Measurements from ENCODE around the gene YIPF7. TPM values are rescaled to one million over a fixed set of nuclear protein-coding genes. Genes with fewer than 3 reads are reported as not detected.

Gene YIPF7
- total and polyA plus RNA-seq, 4 donors = not detected

DNA sequence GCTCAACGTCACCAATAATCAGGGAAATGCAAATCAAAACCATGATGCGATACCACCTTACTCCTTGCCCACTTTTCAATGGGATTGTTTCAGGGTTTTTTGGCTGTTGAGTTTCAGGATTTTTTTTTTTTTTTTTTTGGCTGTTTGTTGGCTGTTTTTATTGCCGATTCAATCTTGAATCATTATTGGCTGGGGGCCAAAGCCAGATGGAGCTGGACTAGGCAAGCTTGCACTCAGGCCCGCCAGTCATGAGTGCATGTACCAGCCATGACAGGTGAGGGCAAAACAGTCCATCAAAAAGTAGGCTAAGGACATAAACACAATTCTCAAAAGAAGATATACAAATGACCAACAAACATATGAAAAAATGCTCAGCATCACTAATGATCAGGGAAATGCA lies 13.3 kb downstream of the YIPF7 start:
- Histone ChIP-seq H3K4me1 (ENCODE audit: control insufficient read depth in 1 of 2, insufficient read depth in 2 of 2, low read length in 2 of 2) (no peaks in the 10 kb centered on the region), H3K27me3 (ENCODE audit: control insufficient read depth in 1 of 2, insufficient read depth in 2 of 2, low read length in 1 of 2) (no peaks in the 10 kb centered on the region), H3K27ac (ENCODE audit: low read depth in 1 of 2, low read length in 2 of 2) (no peak overlapping the region), H3K4me3 (ENCODE audit: low read length in 2 of 2) (no peak overlapping the region), H3K9me3 (ENCODE audit: control insufficient read depth, low read length) (no peaks in the 10 kb centered on the region), H3K36me3 (ENCODE audit: control insufficient read depth in 1 of 2, insufficient read depth in 2 of 2, low read length in 1 of 2) (no peaks in the 10 kb centered on the region)
- ATAC-seq (ENCODE audit: low FRiP score) (no peak), DNase-seq (no peak)
- WGBS, 2 donors = 85 to 86% methylated on average over 4 of the region's 4 CpGs
- intact Hi-C loops (cut with DNase I) = no loop called here

DNA sequence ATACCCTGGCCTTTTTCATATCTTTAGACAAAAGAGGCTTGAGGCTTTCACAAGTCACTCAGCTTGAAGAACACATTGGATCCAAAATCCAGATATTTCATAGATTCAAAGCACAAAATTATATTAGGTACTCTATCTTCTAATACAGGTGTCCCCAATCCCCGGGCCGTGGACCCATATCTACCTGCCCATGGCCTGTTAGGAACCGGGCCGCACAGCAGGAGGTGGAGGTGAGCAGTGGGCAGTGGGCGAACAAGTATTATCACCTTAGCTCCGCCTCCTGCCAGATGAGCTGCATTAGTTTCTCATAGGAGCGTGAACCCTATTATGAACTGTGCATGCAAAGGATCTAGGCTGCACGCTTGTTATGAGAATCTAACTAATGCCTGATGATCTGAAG lies 18.7 kb downstream of the YIPF7 start:
- Histone ChIP-seq H3K9me3 (ENCODE audit: control insufficient read depth, low read length) (no peaks in the 10 kb centered on the region), H3K27ac (ENCODE audit: low read depth in 1 of 2, low read length in 2 of 2) (no peak overlapping the region), H3K27me3 (ENCODE audit: control insufficient read depth in 1 of 2, insufficient read depth in 2 of 2, low read length in 1 of 2) (no peaks in the 10 kb centered on the region), H3K4me1 (ENCODE audit: control insufficient read depth in 1 of 2, insufficient read depth in 2 of 2, low read length in 2 of 2) (no peaks in the 10 kb centered on the region), H3K4me3 (ENCODE audit: low read length in 2 of 2) (no peak overlapping the region), H3K36me3 (ENCODE audit: control insufficient read depth in 1 of 2, insufficient read depth in 2 of 2, low read length in 1 of 2) (no peaks in the 10 kb centered on the region)
- ATAC-seq (ENCODE audit: low FRiP score) (no peak), DNase-seq (no peak)
- 86% methylated on average over 8 of the region's 8 CpGs for WGBS, 2 donors
- intact Hi-C loops (cut with DNase I) = no loop called here

DNA sequence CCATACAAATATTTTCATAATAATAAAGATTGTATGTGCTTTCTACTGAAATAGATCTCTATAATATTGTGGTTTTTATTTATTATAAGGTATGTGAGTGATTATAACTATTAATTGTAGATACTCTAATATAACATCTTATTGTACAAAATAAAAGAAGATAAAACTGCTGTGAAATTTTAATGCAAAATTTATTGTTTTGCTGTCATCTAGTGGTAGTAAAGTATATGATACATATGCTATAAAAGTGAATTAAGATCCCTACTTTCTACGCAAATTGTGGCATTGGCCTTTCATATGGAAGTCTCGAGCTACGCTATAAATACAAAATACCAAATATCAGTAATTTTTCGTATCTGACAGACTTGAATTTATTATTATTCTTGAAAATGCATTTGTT lies 19.3 kb downstream of the YIPF7 start:
- DNase-seq = no peak
- no peaks in the 10 kb centered on the region for H3K4me1 ChIP-seq (ENCODE audit: control insufficient read depth in 1 of 2, insufficient read depth in 2 of 2, low read length in 2 of 2)
- no peaks in the 10 kb centered on the region for H3K27me3 ChIP-seq (ENCODE audit: control insufficient read depth in 1 of 2, insufficient read depth in 2 of 2, low read length in 1 of 2)
- intact Hi-C loops (cut with DNase I) = no loop called here
- no peak overlapping the region for H3K4me3 ChIP-seq (ENCODE audit: low read length in 2 of 2)
- ATAC-seq (ENCODE audit: low FRiP score) = no peak
- H3K27ac ChIP-seq (ENCODE audit: low read depth in 1 of 2, low read length in 2 of 2) = no peak overlapping the region
- no peaks in the 10 kb centered on the region for H3K36me3 ChIP-seq (ENCODE audit: control insufficient read depth in 1 of 2, insufficient read depth in 2 of 2, low read length in 1 of 2)
- 60 to 66% methylated on average over 4 of the region's 4 CpGs for WGBS, 2 donors
- H3K9me3 ChIP-seq (ENCODE audit: control insufficient read depth, low read length) = no peaks in the 10 kb centered on the region

DNA sequence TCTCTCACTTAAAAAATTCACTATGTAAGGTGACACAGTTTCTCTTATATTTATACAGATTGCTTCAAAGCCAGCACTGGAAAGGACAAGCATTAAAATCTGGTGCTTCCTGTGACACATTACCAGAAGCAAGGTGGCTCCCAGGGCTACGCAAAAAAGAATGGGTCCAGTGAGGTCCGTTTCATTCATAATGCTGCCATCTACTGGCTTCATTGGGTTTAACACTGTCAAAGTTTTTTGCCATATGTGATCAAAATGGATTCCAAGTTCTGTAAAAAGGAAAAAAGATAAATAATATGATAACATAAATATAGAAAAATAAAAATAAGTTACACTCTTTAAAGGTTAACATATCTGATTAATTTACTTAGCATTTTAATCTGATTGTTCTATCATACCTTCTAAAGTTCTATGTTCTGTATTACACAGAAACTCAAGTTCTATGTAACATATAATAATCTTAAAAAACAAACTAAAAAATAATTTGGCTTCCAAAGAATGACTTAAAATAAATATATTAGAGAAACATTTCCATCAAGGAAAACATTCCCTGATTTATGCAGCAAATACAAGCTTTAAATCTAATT lies 22.1 kb downstream of the YIPF7 start:
- H3K4me3 ChIP-seq (ENCODE audit: low read length in 2 of 2) = no peak overlapping the region
- no peak for DNase-seq
- H3K4me1 ChIP-seq (ENCODE audit: control insufficient read depth in 1 of 2, insufficient read depth in 2 of 2, low read length in 2 of 2) = no peaks in the 10 kb centered on the region
- ATAC-seq (ENCODE audit: low FRiP score) = no peak
- H3K9me3 ChIP-seq (ENCODE audit: control insufficient read depth, low read length) = no peaks in the 10 kb centered on the region
- WGBS, 2 donors = 0 to 2% methylated on average over 2 of the region's 2 CpGs
- intact Hi-C loops (cut with DNase I) = loop anchor here in 1 of 2 donors (10.0 kb wide), 1 partner anchor 1635 kb away; no protein-coding TSS in a partner anchor
- no peaks in the 10 kb centered on the region for H3K27me3 ChIP-seq (ENCODE audit: control insufficient read depth in 1 of 2, insufficient read depth in 2 of 2, low read length in 1 of 2)
- H3K27ac ChIP-seq (ENCODE audit: low read depth in 1 of 2, low read length in 2 of 2) = no peak overlapping the region
- no peaks in the 10 kb centered on the region for H3K36me3 ChIP-seq (ENCODE audit: control insufficient read depth in 1 of 2, insufficient read depth in 2 of 2, low read length in 1 of 2)

DNA sequence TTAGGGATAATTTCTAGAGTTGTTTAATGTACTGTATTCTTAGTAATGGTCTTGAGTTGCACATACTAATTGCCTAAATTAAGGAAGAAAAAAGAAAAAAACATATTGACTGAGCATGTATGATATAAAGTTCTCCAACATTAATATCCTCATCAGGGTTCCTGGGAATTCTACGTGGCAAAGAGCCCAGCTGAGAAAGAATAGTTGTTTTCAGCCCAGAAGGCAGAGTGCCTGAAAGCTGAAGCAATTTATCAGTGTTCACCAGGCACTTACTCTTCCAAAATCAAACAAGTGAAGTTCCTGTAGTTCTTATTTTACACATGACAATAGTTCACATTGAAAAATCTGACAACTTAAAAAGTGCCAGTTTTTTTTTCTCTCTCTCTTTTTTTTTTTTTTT lies 27.7 kb downstream of the YIPF7 start:
- intact Hi-C loops (cut with DNase I) = loop anchor here in 1 of 2 donors (10.0 kb wide), 1 partner anchor 1629 kb away; no protein-coding TSS in a partner anchor
- no peaks in the 10 kb centered on the region for H3K27me3 ChIP-seq (ENCODE audit: control insufficient read depth in 1 of 2, insufficient read depth in 2 of 2, low read length in 1 of 2)
- WGBS, 2 donors = 3 to 7% methylated on average over 1 of the region's 1 CpG
- no peaks in the 10 kb centered on the region for H3K9me3 ChIP-seq (ENCODE audit: control insufficient read depth, low read length)
- ATAC-seq (ENCODE audit: low FRiP score) (no peak), DNase-seq (no peak)
- no peak overlapping the region for H3K4me3 ChIP-seq (ENCODE audit: low read length in 2 of 2)
- no peak overlapping the region for H3K27ac ChIP-seq (ENCODE audit: low read depth in 1 of 2, low read length in 2 of 2)
- no peaks in the 10 kb centered on the region for H3K36me3 ChIP-seq (ENCODE audit: control insufficient read depth in 1 of 2, insufficient read depth in 2 of 2, low read length in 1 of 2)
- no peaks in the 10 kb centered on the region for H3K4me1 ChIP-seq (ENCODE audit: control insufficient read depth in 1 of 2, insufficient read depth in 2 of 2, low read length in 2 of 2)

DNA sequence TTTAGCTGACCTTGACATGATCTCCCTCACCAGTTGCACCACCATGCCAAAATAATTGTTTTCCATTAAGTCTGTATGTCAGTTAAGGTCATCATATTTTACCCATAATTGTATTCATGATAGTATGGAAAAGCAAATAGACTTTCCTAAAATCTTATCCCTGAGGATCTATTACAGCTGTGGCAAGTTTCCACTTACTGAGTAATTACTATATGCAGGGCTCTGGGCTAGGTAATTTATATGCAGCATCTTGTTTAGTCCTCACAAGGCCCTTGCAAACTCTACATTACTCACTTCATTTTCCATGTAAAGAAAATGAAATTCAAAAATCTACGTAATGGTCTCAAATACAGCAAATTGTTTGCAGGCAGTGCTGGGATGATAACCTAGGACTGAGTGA lies 34.8 kb downstream of the YIPF7 start:
- H3K4me1 ChIP-seq (ENCODE audit: control insufficient read depth in 1 of 2, insufficient read depth in 2 of 2, low read length in 2 of 2) = no peaks in the 10 kb centered on the region
- H3K9me3 ChIP-seq (ENCODE audit: control insufficient read depth, low read length) = no peaks in the 10 kb centered on the region
- intact Hi-C loops (cut with DNase I) = no loop called here
- H3K36me3 ChIP-seq (ENCODE audit: control insufficient read depth in 1 of 2, insufficient read depth in 2 of 2, low read length in 1 of 2) = no peaks in the 10 kb centered on the region
- no peak overlapping the region for H3K27ac ChIP-seq (ENCODE audit: low read depth in 1 of 2, low read length in 2 of 2)
- no peak overlapping the region for H3K4me3 ChIP-seq (ENCODE audit: low read length in 2 of 2)
- no peaks in the 10 kb centered on the region for H3K27me3 ChIP-seq (ENCODE audit: control insufficient read depth in 1 of 2, insufficient read depth in 2 of 2, low read length in 1 of 2)
- WGBS, 2 donors = 83 to 91% methylated on average over 1 of the region's 1 CpG
- DNase-seq (no peak), ATAC-seq (ENCODE audit: low FRiP score) (no peak)

DNA sequence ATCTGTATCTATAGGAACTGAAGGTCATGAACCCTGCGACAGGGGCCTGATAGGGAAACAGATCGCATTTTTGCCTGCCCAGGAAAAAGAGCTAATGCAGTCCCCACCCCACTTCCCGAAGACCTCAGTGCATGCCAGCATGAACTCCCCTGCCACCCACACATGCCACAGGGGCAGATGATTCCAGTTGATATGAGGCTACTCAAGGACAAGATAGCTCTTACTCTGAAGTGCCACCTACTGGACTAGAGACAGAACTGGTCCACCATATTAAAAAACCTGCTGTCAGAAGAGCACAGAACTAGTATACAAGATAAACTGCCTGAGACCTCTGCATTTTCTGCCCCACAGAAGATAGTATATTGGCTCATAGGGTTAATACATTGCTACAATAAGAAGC lies 68.0 kb downstream of the YIPF7 start:
- intact Hi-C loops (cut with DNase I) = no loop called here
- Histone ChIP-seq H3K9me3 (ENCODE audit: control insufficient read depth, low read length) (no peaks in the 10 kb centered on the region), H3K36me3 (ENCODE audit: control insufficient read depth in 1 of 2, insufficient read depth in 2 of 2, low read length in 1 of 2) (no peaks in the 10 kb centered on the region), H3K27ac (ENCODE audit: low read depth in 1 of 2, low read length in 2 of 2) (no peak overlapping the region), H3K4me1 (ENCODE audit: control insufficient read depth in 1 of 2, insufficient read depth in 2 of 2, low read length in 2 of 2) (no peaks in the 10 kb centered on the region), H3K4me3 (ENCODE audit: low read length in 2 of 2) (no peak overlapping the region), H3K27me3 (ENCODE audit: control insufficient read depth in 1 of 2, insufficient read depth in 2 of 2, low read length in 1 of 2) (no peaks in the 10 kb centered on the region)
- DNase-seq = no peak
- WGBS, 2 donors = 84 to 91% methylated on average over 3 of the region's 3 CpGs
- ATAC-seq (ENCODE audit: low FRiP score) = no peak

DNA sequence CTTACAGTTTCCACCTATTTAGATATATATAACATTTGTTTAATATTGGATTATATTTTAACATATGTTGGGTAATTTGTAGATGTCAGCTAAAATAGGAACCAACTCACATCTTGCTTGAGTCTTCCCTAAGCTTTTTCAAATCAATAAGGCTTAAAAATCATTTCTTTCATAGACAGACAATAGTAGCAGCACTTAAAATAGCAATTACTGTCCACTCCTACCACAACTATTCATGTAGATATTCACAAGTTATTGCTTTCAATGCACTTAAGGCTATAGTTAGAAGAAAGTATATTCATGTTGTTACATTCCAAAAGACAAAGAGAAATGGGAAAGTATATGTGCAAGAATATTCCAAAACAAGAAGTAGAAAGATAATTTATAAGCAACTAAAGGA lies 71.2 kb downstream of the YIPF7 start:
- H3K9me3 ChIP-seq (ENCODE audit: control insufficient read depth, low read length) = peaks cover 1% of the 10 kb centered on the region
- ATAC-seq (ENCODE audit: low FRiP score) = no peak
- H3K27me3 ChIP-seq (ENCODE audit: control insufficient read depth in 1 of 2, insufficient read depth in 2 of 2, low read length in 1 of 2) = no peaks in the 10 kb centered on the region
- DNase-seq = no peak
- intact Hi-C loops (cut with DNase I) = no loop called here
- H3K27ac ChIP-seq (ENCODE audit: low read depth in 1 of 2, low read length in 2 of 2) = no peak overlapping the region
- H3K4me1 ChIP-seq (ENCODE audit: control insufficient read depth in 1 of 2, insufficient read depth in 2 of 2, low read length in 2 of 2) = no peaks in the 10 kb centered on the region
- H3K36me3 ChIP-seq (ENCODE audit: control insufficient read depth in 1 of 2, insufficient read depth in 2 of 2, low read length in 1 of 2) = no peaks in the 10 kb centered on the region
- no peak overlapping the region for H3K4me3 ChIP-seq (ENCODE audit: low read length in 2 of 2)

DNA sequence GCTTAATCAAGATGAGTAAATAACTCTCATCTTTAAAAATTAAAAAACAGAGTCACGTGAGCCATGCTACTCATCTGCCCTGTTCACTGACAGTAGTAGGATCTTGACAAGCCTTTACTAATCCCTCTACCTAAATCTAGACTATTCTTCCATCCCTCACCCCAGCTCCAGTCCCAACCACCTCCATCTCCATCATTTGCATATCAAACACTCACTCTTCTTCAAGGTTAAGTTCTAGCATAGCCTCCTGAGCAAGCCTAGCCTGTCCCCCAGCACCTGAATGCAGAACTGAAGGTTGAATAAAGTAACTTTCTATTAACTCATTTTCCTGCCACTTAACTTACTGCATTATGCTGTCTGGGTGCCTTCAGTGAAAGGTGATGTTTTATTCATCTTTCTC lies 72.5 kb downstream of the YIPF7 start:
- ATAC-seq (ENCODE audit: low FRiP score) (no peak), DNase-seq (no peak)
- H3K27ac ChIP-seq (ENCODE audit: low read depth in 1 of 2, low read length in 2 of 2) = no peak overlapping the region
- peaks cover 1% of the 10 kb centered on the region for H3K9me3 ChIP-seq (ENCODE audit: control insufficient read depth, low read length)
- H3K27me3 ChIP-seq (ENCODE audit: control insufficient read depth in 1 of 2, insufficient read depth in 2 of 2, low read length in 1 of 2) = no peaks in the 10 kb centered on the region
- no peaks in the 10 kb centered on the region for H3K4me1 ChIP-seq (ENCODE audit: control insufficient read depth in 1 of 2, insufficient read depth in 2 of 2, low read length in 2 of 2)
- intact Hi-C loops (cut with DNase I) = no loop called here
- 0% methylated on average over 1 of the region's 1 CpG for WGBS, 2 donors
- no peaks in the 10 kb centered on the region for H3K36me3 ChIP-seq (ENCODE audit: control insufficient read depth in 1 of 2, insufficient read depth in 2 of 2, low read length in 1 of 2)
- no peak overlapping the region for H3K4me3 ChIP-seq (ENCODE audit: low read length in 2 of 2)

Data from aorta (tissue), 5 donors.